Stimulated activated naive CD8-positive, alpha-beta T cell treated with anti-CD3 and anti-CD28 coated beads, Interleukin-15, Interleukin-2, amounts not matched to agents 100 ng/mL and 50 ng/mL, for 24 hours (primary cell): ENCODE results near the gene NTF3.

Experiments used
- H3K27ac Mint-ChIP-seq: one replicate; pipeline ENCODE4 v1.8.0; 2021; ENCODE audit warnings: mild to moderate bottlenecking, mixed read lengths
- H3K27me3 Mint-ChIP-seq: one replicate; pipeline ENCODE4 v1.8.0; 2021; ENCODE audit warnings: mixed read lengths
- H3K36me3 Mint-ChIP-seq: one replicate; pipeline ENCODE4 v1.8.0; 2021; ENCODE audit warnings: low read depth, mixed read lengths
- H3K4me1 Mint-ChIP-seq: one replicate; pipeline ENCODE4 v1.8.0; 2021; ENCODE audit warnings: low read depth, mixed read lengths
- H3K4me3 Mint-ChIP-seq: one replicate; pipeline ENCODE4 v1.8.0; 2021; ENCODE audit warnings: mild to moderate bottlenecking, mixed read lengths
- H3K9me3 Mint-ChIP-seq: one replicate; pipeline ENCODE4 v1.8.0; 2021; ENCODE audit warnings: mixed read lengths

Gene NTF3

DNA sequence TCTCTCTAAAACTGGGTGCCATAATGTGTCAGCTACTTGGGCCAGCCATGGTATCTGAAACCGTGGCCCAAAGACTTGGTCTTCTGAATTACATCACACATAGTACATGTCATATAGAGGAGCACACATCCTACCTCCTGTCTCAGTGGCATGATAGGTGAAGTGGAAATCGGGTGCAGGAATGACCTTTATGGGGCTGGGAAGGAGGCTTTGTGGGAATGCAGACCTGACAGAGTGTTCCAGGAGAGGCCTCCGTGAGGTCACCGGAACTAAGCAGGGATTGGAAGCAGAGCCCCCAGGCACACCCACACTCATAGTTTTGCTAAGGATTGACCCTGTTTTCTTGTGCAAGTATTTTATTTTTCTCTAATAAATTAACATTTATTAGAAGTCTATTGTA lies 82.6 kb downstream of the NTF3 start:
- no peaks in the 10 kb centered on the region for H3K36me3 Mint-ChIP-seq
- H3K4me3 Mint-ChIP-seq: no peak overlapping the region
- peaks cover 11% of the 10 kb centered on the region for H3K27me3 Mint-ChIP-seq
- H3K9me3 Mint-ChIP-seq: no peaks in the 10 kb centered on the region
- no peak overlapping the region for H3K27ac Mint-ChIP-seq
- H3K4me1 Mint-ChIP-seq: no peaks in the 10 kb centered on the region

DNA sequence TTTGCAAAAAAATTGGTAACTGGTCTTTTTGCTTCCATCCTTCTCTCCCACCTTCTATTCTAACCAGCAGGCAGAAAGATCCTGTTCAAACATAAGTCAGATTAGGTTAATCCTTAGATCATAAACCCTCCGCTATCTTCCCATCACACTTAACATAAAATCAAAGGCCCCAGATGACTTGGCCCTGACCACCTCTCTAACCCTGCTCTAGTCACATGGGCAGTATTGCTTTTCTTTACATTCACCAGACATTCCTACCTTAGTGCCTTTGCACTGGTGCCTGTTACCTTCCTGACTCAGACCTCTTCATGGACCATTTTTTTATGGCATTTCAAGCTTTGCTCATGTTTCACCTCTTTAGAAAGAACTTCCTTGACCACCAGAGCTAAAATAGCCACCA lies 83.5 kb downstream of the NTF3 start:
- Mint-ChIP-seq H3K27me3 (peaks cover 11% of the 10 kb centered on the region), H3K9me3 (no peaks in the 10 kb centered on the region), H3K4me1 (no peaks in the 10 kb centered on the region), H3K36me3 (no peaks in the 10 kb centered on the region), H3K4me3 (no peak overlapping the region), H3K27ac (no peak overlapping the region)

GRCh38 chr12:5516371-5517241 lies 84.7 kb downstream of the NTF3 start:
- Mint-ChIP-seq H3K27me3 (no peaks in the 10 kb centered on the region), H3K36me3 (no peaks in the 10 kb centered on the region), H3K27ac (no peak overlapping the region), H3K4me3 (no peak overlapping the region), H3K9me3 (no peaks in the 10 kb centered on the region), H3K4me1 (no peaks in the 10 kb centered on the region)

DNA sequence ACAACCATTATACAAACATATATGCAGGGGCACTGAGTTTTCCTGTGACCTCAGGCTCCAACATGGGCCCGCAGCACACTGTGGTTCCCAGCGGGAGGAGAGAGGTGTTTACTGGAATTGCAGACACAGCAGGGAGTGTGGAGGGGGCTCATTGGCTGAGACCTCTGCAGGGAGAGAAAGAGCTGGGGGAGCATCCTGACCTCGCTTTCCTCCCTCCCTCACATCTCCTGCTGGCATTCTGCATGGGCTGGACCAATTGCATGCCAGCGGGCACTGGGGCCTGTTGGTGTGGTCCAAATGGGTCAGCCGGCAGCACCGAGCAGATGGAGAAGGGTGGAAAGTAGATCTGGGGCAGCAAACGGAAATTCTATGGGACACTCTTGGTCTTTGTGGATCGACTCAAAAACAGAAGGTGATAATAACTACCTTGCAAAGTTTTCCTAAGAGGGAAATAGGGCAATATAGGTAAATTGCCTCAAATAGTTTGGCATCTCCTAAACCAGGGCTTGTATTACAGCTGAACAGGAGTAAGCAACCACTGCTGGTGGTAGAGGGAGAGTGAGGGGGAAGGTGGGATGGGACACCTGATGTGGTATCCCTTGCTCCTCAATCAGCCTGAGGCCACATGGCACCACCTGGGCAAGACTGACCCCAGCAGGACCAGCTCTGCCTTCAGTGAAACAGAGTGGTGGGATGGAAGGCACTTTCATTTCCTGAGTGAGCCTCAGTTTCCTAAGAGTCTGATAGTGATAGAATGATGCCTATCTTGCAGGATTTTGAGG lies 86.9 kb downstream of the NTF3 start:
- Mint-ChIP-seq H3K9me3 (no peaks in the 10 kb centered on the region), H3K27ac (no peak overlapping the region), H3K27me3 (no peaks in the 10 kb centered on the region), H3K4me1 (no peaks in the 10 kb centered on the region), H3K4me3 (no peak overlapping the region), H3K36me3 (no peaks in the 10 kb centered on the region)

- H3K4me1 Mint-ChIP-seq: no peaks in the 10 kb centered on the region
- H3K27ac Mint-ChIP-seq: no peak overlapping the region
- H3K4me3 Mint-ChIP-seq: no peak overlapping the region
- no peaks in the 10 kb centered on the region for H3K36me3 Mint-ChIP-seq
- H3K9me3 Mint-ChIP-seq: no peaks in the 10 kb centered on the region
- H3K27me3 Mint-ChIP-seq: no peaks in the 10 kb centered on the region
Measured at GRCh38 chr12:5520037-5520436, 88.1 kb downstream of the NTF3 start.

- no peaks in the 10 kb centered on the region for H3K27me3 Mint-ChIP-seq
- H3K36me3 Mint-ChIP-seq: no peaks in the 10 kb centered on the region
- no peak overlapping the region for H3K27ac Mint-ChIP-seq
- no peaks in the 10 kb centered on the region for H3K4me1 Mint-ChIP-seq
- no peaks in the 10 kb centered on the region for H3K9me3 Mint-ChIP-seq
- H3K4me3 Mint-ChIP-seq: no peak overlapping the region
Measured at GRCh38 chr12:5520831-5521230, 88.9 kb downstream of the NTF3 start.

DNA sequence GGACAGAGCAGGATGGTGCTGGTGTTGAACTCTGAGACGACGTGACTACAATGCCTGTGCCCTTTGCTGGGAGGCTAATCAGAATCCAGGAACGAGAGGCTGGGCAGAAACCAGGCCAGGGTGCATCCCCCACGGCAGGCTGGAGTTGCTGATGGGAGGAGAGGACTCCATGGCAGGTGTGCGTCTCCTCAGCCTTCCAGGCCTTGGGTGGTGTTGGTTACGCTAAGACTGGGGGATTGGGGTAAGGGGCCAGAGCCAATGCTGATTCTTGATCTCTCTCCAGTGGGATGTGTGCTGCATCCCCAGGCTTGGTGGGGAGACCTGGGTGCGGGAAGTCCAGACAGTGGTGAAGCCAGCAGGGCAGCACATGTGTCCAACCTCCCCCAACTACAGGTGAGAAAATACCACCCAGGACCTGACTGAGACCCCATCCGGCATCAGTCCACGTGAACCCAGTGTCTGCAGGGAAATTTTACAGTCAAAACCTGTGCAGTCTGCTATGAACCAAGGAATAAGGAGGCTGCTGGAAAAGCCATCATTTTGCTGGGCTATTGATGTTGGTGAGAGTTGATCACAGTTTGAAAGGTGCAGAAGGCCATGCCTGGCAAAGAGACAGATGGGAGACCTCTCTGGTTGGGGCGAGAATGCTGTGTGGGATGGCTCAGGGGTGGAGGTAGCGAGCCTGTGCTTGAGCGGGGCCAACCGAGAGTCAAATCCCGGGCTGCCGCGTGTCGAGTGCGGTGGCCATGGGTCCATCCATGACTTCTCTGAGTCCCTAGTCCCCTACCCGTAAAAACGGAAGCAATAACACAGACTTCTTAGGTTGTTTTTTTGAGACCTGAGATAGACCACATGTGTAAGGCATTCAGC lies 89.8 kb downstream of the NTF3 start:
- Mint-ChIP-seq H3K27me3 (no peaks in the 10 kb centered on the region), H3K9me3 (no peaks in the 10 kb centered on the region)

DNA sequence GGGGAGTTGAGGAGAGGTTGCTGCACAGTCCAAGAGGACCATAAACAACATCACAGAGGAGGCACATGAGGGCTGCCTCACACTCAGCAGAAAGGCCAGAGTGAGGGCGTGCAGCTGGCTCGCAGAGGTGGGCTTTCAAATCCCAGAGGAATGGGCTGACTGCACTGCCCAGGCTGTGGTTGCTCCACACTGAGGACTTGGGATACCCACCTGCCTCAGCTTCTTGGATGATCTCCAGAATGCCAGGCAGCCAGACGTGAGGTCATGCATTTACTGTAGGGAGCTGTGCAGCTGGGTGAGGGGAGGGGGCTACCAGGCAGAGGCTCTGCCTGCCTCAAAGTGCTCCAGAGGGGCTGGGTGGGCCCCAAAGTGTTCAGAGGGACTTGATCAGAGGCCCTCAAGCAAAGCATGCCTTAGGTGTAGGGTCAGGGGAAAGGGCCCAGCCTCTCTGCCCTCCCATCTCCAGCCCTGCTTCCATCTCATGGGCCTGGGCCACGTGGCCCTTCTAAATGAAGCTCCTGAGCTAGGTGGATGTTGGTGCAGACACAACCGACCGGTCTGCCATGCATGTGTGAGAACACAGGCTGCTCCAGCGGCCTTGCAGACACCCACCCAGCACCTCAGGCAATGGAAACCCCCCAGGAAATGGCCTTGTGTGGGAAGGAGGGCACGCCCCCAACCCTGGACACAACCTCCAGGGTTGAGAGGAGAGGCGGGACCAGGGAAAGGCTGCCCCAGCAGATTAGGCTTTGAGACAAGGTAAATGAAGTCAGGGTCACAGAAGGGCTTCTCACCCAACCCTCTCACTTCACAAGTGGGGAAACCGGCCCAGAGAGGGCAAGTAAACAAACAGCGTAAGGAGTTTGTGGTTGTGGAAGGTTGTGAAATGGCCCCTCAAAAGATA lies 90.8 kb downstream of the NTF3 start:
- H3K4me3 Mint-ChIP-seq: no peak overlapping the region
- H3K36me3 Mint-ChIP-seq: no peaks in the 10 kb centered on the region
- no peak overlapping the region for H3K27ac Mint-ChIP-seq
- H3K27me3 Mint-ChIP-seq: no peaks in the 10 kb centered on the region
- H3K4me1 Mint-ChIP-seq: no peaks in the 10 kb centered on the region
- H3K9me3 Mint-ChIP-seq: no peaks in the 10 kb centered on the region

More for the DNA sequence above, 89.8 kb downstream of the NTF3 start:
- H3K27ac Mint-ChIP-seq: no peak overlapping the region
- no peak overlapping the region for H3K4me3 Mint-ChIP-seq
- no peaks in the 10 kb centered on the region for H3K4me1 Mint-ChIP-seq
- no peaks in the 10 kb centered on the region for H3K36me3 Mint-ChIP-seq

DNA sequence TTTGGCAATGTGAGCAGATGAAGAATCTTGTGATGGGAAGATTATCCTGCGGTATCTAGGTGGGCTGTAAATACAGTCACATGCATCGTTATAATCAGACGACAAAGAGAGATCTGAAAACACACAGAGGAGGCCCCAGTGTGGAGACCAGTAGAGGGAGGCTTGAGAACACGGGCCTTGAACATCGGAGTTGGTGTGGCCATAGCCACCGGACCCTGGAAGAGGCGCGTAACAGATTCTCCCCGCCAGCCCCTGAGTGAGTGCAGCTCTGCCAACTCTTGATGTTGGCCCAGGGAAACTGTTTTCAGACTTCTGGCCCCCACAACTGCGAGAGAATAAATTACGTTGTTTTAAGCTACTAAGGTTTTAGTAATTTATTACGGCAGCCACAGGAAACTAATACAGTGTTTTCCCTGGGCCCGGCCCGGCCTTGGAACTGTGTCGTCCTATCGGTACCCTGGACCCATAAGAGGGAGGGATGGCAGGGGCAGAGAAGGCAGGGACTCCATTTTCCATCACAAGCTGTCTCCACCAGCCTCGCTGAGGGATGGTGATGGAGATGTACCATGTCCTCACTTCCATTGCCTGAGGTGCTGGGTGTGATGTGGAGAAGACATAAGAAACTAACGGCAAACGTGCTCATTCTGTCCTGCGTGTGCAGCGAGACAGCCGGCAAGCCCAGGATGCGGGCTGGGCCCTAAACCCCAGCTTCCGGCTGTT lies 91.6 kb downstream of the NTF3 start:
- H3K9me3 Mint-ChIP-seq: no peaks in the 10 kb centered on the region
- no peak overlapping the region for H3K27ac Mint-ChIP-seq
- H3K4me1 Mint-ChIP-seq: no peaks in the 10 kb centered on the region
- H3K27me3 Mint-ChIP-seq: peaks cover under 1% of the 10 kb centered on the region
- H3K4me3 Mint-ChIP-seq: no peak overlapping the region
- no peaks in the 10 kb centered on the region for H3K36me3 Mint-ChIP-seq

DNA sequence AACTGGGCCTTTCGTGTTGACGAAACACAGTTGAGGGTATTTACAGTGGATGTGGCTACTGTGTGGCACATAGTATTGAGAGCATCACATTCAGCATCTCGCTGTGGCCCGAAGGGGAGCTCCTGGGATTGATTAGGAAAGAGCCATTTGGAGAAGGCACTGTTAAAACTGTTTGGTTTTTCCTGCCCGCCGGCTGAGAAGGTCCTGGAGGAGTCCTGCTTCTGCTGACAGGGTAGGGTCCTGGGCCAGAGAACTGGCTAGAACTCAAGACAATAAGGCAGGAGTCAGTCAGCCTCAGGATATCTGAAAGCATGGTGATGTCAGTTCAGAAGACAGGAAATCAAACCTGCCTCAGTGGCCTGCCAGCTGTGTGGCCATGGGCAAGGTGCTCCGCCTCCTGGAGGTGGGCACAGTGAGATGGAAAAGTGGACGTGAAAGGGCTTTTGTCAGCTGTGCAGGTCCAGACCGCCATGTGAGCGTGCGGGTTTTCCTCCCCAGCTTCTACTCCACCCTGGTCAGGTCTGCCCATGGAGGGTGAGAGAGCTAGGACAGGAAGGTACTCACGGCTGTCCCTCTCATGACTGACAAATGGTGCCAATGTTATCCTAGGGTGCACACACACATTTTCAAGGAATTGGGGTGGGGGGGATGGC lies 92.3 kb downstream of the NTF3 start:
- H3K27me3 Mint-ChIP-seq: peaks cover 6% of the 10 kb centered on the region
- no peak overlapping the region for H3K4me3 Mint-ChIP-seq
- no peaks in the 10 kb centered on the region for H3K9me3 Mint-ChIP-seq
- H3K36me3 Mint-ChIP-seq: no peaks in the 10 kb centered on the region
- no peak overlapping the region for H3K27ac Mint-ChIP-seq
- no peaks in the 10 kb centered on the region for H3K4me1 Mint-ChIP-seq

GRCh38 chr12:5524769-5525436 lies 93.0 kb downstream of the NTF3 start:
- peaks cover 8% of the 10 kb centered on the region for H3K27me3 Mint-ChIP-seq
- no peaks in the 10 kb centered on the region for H3K9me3 Mint-ChIP-seq
- H3K36me3 Mint-ChIP-seq: no peaks in the 10 kb centered on the region
- no peak overlapping the region for H3K4me3 Mint-ChIP-seq
- H3K4me1 Mint-ChIP-seq: no peaks in the 10 kb centered on the region
- no peak overlapping the region for H3K27ac Mint-ChIP-seq

- Mint-ChIP-seq H3K4me1 (no peaks in the 10 kb centered on the region), H3K9me3 (no peaks in the 10 kb centered on the region), H3K4me3 (no peak overlapping the region), H3K27me3 (peaks cover 9% of the 10 kb centered on the region), H3K27ac (no peak overlapping the region), H3K36me3 (no peaks in the 10 kb centered on the region)
Measured at GRCh38 chr12:5525783-5526367, 94.0 kb downstream of the NTF3 start.
